ENCODE data around the gene NDUFB3.
A peak's percentile ranks its signal among the peaks of the same experiment; 100 is the strongest.

The NDUFB3 gene

DNA sequence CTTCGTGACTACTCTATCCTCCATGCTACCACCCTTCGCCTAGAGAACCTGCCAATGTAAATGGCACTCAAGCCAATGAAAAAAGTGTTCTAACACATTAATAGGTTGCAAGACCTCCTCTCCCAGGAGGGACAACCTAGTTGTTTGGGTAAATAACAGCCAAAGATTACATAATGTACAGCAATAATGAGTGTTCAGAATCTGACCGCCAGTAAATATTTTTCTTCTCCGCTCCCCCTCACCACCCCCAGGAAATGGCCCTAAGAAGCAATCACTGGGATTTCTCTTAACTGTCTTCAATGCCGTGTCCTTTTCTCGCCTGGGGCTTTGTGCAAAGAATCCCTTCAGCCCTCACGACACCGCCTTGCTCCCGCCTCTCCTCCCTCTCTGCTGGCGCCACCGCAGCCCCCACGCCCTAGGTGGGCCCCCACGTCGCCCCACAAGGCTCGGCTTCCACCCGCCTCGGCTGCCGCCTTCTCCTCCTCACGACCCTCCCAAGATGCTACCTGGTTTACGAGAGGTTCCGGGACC lies 788 bp upstream of the NDUFB3 start (continued):
- TF ChIP-seq, protein P1, sequence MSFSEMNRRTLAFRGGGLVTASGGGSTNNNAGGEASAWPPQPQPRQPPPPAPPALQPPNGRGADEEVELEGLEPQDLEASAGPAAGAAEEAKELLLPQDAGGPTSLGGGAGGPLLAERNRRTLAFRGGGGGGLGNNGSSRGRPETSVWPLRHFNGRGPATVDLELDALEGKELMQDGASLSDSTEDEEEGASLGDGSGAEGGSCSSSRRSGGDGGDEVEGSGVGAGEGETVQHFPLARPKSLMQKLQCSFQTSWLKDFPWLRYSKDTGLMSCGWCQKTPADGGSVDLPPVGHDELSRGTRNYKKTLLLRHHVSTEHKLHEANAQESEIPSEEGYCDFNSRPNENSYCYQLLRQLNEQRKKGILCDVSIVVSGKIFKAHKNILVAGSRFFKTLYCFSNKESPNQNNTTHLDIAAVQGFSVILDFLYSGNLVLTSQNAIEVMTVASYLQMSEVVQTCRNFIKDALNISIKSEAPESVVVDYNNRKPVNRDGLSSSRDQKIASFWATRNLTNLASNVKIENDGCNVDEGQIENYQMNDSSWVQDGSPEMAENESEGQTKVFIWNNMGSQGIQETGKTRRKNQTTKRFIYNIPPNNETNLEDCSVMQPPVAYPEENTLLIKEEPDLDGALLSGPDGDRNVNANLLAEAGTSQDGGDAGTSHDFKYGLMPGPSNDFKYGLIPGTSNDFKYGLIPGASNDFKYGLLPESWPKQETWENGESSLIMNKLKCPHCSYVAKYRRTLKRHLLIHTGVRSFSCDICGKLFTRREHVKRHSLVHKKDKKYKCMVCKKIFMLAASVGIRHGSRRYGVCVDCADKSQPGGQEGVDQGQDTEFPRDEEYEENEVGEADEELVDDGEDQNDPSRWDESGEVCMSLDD (tag by site-specific recombination; IDR thresholded peaks at IDR 0.05) = peak; percentile 41; the same call in 1 of the 2 replicates
- TF ChIP-seq ZNF112 (tag by site-specific recombination; IDR thresholded peaks at IDR 0.05) (no peak), GLIS1 (tag by site-specific recombination; IDR thresholded peaks at IDR 0.05) (peak; percentile 97), EGR2 (tag by site-specific recombination; IDR thresholded peaks at IDR 0.05; ENCODE audit: low read depth) (peak; percentile 96)

DNA sequence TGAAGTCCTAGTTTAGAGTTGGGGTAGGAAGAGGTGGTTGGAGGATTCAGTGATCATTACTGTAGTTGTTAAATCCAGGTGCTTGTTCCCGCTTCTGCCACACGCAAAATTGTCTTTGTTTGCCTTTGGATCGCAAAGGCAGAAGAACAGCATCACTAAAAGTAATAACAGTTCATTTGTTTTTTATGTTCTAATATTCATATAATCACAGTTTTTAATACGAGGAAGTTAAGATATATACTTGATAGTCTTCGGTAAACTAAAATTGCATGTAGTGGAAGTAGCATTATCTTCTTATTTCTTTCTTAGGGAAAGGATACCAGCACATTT lies 365 bp downstream of the NDUFB3 start:
- CTCF ChIA-PET = interaction anchor here (0.7 kb wide), 1 partner anchor 105 kb away, joined by 3 read pairs; no protein-coding TSS in a partner anchor
- TF ChIP-seq ZNF571 (tag by site-specific recombination; IDR thresholded peaks at IDR 0.05) (no peak), HOXC10 (CRISPR knock-in tag; IDR thresholded peaks at IDR 0.05) (no peak), ZBTB17 (tag by site-specific recombination; IDR thresholded peaks at IDR 0.05) (0 out of 2 replicates have a peak, but pooled peaks have one; percentile 6), FEZF1 (tag by site-specific recombination; IDR thresholded peaks at IDR 0.05) (no peak)
- H3K4me3 ChIP-seq (ENCODE audit: low read depth, low read length) = peak overlapping the region; percentile 100
- H3K9me3 ChIP-seq (ENCODE audit: control insufficient read depth, insufficient read depth, low read depth, low read length) = no peaks in the 10 kb centered on the region
- POLR2A ChIA-PET = interaction anchor here (0.6 to 1.1 kb wide), 3 partner anchors 44 to 108 kb away, joined by 3 read pairs; partner anchors contain the start of gene CFLAR
- H3K4me1 ChIP-seq (ENCODE audit: control insufficient read depth, insufficient read depth, low read length) = 0 out of 2 replicates have a peak, but pooled peaks cover 3% of the 10 kb centered on the region
- H3K36me3 ChIP-seq (ENCODE audit: control insufficient read depth in 2 of 2, insufficient read depth in 1 of 2, low read length in 2 of 2) = no peaks in the 10 kb centered on the region
- peak overlapping the region; percentile 85 for H3K27ac ChIP-seq (ENCODE audit: extremely low read depth, low read depth, low read length)

DNA sequence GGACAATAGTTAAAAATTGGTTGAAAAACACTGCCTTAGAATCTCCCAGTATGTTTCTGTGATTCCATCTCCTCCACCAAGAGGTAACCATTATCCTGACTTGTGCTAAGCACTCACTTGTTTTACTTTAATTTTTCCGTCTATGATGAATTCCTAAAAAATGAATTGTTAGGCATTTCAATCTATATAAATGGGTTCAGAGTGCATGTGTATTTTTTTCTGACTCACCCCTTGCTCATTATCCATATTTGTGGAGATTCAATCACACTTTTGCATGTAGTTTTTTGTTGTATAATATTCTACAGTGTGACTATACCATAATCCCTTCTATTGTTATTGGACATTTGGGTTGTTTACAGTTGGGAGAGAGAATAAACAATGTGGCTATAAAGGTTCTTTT lies 1.3 kb downstream of the NDUFB3 start:
- Histone ChIP-seq H3K27ac (ENCODE audit: extremely low read depth, low read depth, low read length) (no peak overlapping the region), H3K4me1 (ENCODE audit: control insufficient read depth, insufficient read depth, low read length) (0 out of 2 replicates have a peak, but pooled peaks cover 2% of the 10 kb centered on the region), H3K36me3 (ENCODE audit: control insufficient read depth in 2 of 2, insufficient read depth in 1 of 2, low read length in 2 of 2) (no peaks in the 10 kb centered on the region), H3K4me3 (ENCODE audit: low read depth, low read length) (no peak overlapping the region), H3K9me3 (ENCODE audit: control insufficient read depth, insufficient read depth, low read depth, low read length) (no peaks in the 10 kb centered on the region)
- POLR2A ChIA-PET = interaction anchor here (1.0 to 1.1 kb wide), 2 partner anchors 43 to 45 kb away, joined by 3 read pairs; partner anchors contain the start of gene CFLAR
- TF ChIP-seq KLF8 (tag by site-specific recombination; IDR thresholded peaks at IDR 0.05) (no peak), ZNF501 (tag by site-specific recombination; IDR thresholded peaks at IDR 0.05) (no peak), ZNF184 (tag by site-specific recombination; IDR thresholded peaks at IDR 0.05) (no peak), ZSCAN16 (tag by site-specific recombination; IDR thresholded peaks at IDR 0.05) (no peak), ZNF266 (tag by site-specific recombination; IDR thresholded peaks at IDR 0.05; ENCODE audit: low read depth) (no peak), ZNF561 (tag by site-specific recombination; IDR thresholded peaks at IDR 0.05; ENCODE audit: borderline replicate concordance) (no peak), ZNF830 (tag by site-specific recombination; IDR thresholded peaks at IDR 0.05; ENCODE audit: low read depth) (no peak), GFI1B (tag by site-specific recombination; IDR thresholded peaks at IDR 0.05) (no peak), ZFP37 (tag by site-specific recombination; IDR thresholded peaks at IDR 0.05) (no peak), ZNF37A (tag by site-specific recombination; IDR thresholded peaks at IDR 0.05) (no peak), ZNF133 (tag by site-specific recombination; IDR thresholded peaks at IDR 0.05) (no peak)
- TF ChIP-seq, protein P2, sequence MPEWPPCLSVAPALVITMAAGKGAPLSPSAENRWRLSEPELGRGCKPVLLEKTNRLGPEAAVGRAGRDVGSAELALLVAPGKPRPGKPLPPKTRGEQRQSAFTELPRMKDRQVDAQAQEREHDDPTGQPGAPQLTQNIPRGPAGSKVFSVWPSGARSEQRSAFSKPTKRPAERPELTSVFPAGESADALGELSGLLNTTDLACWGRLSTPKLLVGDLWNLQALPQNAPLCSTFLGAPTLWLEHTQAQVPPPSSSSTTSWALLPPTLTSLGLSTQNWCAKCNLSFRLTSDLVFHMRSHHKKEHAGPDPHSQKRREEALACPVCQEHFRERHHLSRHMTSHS (tag by site-specific recombination; IDR thresholded peaks at IDR 0.05) = no peak
- TF ChIP-seq, protein P3, sequence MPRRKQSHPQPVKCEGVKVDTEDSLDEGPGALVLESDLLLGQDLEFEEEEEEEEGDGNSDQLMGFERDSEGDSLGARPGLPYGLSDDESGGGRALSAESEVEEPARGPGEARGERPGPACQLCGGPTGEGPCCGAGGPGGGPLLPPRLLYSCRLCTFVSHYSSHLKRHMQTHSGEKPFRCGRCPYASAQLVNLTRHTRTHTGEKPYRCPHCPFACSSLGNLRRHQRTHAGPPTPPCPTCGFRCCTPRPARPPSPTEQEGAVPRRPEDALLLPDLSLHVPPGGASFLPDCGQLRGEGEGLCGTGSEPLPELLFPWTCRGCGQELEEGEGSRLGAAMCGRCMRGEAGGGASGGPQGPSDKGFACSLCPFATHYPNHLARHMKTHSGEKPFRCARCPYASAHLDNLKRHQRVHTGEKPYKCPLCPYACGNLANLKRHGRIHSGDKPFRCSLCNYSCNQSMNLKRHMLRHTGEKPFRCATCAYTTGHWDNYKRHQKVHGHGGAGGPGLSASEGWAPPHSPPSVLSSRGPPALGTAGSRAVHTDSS (tag by site-specific recombination; IDR thresholded peaks at IDR 0.05) = no peak
- TF ChIP-seq, protein P4, sequence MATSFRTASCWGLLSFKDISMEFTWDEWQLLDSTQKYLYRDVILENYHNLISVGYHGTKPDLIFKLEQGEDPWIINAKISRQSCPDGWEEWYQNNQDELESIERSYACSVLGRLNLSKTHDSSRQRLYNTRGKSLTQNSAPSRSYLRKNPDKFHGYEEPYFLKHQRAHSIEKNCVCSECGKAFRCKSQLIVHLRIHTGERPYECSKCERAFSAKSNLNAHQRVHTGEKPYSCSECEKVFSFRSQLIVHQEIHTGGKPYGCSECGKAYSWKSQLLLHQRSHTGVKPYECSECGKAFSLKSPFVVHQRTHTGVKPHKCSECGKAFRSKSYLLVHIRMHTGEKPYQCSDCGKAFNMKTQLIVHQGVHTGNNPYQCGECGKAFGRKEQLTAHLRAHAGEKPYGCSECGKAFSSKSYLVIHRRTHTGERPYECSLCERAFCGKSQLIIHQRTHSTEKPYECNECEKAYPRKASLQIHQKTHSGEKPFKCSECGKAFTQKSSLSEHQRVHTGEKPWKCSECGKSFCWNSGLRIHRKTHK (tag by site-specific recombination; IDR thresholded peaks at IDR 0.05) = no peak
- CTCF ChIA-PET = no interaction called here

All from HEK293 (cell line).